Suppressor macrophage treated with lipopolysaccharide for 4 hours (primary cell): ENCODE results near the gene LSMEM2.

ENCODE experiments used
- DNase-seq: peaks from one replicate; pipeline ENCODE4 v3.0.0-alpha.2; 2020

Gene LSMEM2

DNA sequence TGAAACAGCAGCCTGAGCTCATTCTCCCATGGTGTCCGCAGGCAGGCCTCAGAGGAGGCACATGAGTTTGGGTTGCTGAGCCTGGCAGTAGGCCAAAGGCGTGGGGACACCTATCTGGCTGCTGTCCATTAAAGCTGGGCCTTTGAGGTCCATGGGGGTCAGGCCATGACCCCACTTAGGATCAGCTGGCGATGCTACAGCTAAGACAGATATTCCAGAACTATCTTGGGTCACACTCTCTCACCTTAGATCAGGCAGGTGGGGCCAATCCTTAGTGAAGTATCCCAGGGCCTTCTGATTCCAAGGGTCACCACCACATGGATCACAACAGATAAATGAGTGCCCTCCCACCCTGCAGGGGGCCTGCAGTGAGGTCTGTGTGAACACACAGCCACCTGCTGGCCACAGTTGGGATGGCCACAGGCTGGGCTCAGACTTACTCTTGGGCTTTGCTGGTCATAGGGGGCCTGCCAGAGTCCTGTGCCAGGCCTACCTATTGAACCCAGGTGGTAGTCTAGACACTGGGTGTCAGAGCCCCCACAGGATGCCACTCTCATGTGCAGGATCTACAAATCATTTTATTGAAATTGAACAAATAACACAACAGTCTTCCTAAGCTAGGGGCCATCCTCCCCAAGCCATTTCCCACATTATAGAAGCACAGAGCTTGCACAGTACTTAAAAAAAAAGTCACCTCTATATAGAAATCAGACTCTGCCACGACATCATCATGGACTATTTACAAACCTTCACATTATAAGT lies 45.6 kb downstream of the LSMEM2 start:
- DNase-seq = peak; percentile 71

DNA sequence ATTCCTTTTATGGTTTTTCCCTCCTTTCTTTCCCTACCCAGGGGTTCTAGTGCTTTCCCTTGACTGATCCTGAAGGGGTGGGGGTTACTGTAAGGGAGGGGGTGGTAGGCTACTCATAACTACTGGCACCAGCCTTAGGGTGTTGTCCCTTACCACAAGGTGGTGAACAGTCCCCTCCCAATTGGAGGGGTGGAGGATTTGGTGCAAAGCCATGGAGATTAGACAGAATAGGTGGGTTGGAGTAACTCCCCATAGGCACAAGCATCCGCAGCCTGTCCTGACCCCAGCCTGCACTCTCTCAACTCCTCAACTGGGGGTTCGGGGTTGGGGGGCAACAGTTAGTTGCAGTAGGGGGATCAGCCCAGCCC lies 46.2 kb downstream of the LSMEM2 start:
- DNase-seq = no peak

DNA sequence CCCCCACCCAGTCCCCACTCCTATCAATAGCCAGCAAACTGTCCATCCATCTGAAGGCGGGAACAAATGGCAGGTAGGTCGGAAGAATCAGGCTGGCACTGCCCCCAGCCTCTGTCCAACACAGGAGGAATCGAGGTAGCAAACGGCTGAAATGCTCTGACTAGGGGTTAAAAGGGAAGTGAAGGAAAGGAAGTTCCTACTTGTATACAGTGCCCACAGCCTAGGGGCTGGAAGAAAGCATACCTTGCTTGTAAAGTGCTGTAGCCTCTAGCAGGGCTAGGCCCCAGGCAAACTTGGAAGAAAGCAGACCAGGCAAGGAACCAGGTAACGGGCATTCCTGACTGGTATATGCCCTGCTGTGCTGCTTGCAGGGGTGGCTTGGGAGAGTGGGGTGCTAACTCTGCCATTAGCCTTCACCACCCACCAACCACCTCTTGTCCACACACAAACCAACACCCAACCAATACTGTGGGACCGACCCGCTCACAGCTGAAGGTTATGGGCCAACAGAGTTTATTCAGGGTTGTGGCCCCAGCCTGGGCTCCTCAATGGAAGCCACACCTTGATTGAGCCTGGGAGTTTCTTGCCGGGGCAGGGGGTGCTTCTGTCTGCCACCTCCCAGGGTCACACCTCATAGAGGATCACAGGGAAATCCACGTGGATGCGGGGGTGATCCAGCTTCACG lies 46.8 kb downstream of the LSMEM2 start:
- DNase-seq = no peak

DNA sequence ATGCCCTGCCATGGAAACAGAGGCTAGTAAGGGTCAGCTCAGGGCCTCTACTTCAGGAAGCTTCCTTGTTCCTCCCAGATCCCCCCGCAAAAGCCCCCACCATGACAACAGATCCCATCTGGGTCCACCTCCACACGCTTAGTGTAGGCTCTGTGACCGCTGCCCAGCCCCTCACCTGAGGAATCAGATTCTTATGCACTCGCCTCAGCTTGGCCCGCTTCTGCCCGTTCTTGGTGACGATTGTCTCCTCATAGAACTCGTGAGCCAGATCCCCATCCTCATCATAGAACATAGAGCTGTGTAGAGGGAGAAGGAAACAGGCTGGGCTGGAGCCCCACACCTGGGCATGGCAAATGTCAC lies 47.3 kb downstream of the LSMEM2 start:
- DNase-seq = no peak

DNA sequence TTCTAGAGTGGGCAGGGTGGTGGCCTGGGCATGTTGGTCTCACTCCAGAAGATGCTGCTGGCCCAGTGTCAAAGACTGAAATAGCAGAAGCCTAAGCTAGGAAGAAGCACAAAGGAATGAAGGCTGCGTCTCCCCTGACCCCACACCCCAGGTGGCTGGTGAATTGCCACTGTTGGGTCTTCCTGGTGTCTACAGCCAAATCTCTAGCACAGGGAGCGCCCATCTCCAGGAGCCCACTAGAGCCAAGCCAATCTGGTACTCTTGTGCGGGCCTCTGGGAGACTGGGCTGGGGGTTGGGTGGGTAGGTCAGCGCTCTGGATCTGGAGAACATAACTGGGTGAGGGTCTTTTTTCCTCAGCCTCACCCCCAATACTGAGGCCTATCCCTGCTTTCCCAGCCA lies 48.2 kb downstream of the LSMEM2 start:
- no peak for DNase-seq

DNA sequence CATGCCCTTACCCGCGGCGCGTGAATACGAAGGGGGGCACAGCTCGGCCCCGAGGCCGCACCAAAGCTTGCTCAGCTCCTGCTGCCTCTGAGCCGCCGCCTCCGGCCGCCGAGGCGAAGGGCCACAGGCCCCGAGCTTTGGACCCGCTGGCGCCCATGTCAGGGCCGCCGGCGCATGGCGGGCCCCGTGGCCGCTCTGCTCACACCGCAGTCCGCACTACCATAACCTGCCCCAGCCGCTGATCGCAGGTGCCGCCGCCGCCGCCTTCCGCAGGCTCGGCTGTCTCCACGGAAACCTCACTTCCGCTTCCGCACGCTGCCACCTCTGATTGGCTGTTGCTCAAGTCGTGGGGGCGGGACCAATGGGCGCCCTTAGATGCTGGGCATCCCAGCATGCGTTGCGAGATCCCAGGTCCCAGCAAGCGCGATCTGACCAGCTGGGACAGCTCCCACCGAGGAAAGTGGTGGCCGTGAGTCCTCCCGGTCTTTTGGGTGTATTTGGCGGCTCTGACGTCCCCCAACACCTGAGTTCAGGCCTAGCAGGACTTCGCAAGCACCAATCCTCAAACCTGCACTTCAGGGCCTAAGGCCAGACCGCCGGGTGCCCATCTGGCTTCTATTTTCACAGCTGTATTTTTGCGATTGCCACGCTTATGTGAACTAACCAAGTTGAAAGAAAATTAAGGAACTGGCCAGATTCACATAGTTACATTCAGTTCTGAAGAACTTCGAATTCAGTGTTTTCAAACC lies 49.2 kb downstream of the LSMEM2 start, which contains the start of gene TUSC2:
TSS of gene TUSC2 (minus strand) at position 281 of the 749 bp plus-strand sequence. CDS start at position 157, 124 bp downstream.
- peak; percentile 98 for DNase-seq

DNA sequence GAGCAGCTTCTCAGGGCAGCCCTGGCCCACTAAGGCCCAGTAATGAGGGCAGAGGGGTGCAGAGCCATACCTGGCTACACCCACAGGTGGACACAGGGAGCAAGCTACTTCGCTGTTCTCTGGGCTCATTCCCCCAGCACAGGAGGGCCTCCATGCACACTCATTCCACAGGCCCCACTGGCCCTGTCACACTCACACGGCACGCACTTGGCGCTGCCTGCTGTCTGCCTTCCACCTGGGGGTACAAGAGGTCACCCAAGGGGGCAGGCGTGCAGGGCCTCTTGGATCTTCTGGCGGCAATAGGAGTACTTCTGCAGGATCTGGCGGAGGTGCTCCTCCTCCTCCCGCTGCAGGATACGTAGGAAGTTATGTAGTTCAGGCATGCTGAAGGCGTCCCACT lies 51.4 kb downstream of the LSMEM2 start:
- DNase-seq = no peak

DNA sequence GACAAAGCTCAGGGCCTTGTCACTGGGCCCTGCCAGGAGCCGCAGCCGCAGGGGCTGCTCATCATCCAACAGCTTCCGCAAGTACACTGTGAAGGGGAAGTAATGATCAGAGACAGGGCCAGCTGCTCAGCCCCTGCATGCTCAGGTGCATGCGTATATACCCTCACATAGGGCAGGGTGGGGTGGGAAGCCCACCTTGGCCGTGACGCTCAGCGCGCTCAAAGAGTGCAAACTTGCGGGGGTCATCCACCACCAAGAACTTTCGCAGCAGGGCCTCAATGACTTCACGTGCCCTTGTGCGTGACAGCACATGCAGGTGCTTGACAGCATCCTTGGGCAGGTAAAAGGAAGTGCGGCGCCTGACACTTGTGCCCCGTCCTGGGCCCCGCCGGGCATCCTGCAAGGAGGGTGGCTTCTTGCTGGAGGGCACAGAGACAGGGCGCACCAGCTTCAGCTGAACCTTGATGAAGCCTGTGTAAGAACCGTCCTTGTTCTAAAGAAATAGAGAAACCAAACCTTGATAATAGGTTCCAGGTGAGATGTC lies 52.5 kb downstream of the LSMEM2 start:
- DNase-seq = no peak

DNA sequence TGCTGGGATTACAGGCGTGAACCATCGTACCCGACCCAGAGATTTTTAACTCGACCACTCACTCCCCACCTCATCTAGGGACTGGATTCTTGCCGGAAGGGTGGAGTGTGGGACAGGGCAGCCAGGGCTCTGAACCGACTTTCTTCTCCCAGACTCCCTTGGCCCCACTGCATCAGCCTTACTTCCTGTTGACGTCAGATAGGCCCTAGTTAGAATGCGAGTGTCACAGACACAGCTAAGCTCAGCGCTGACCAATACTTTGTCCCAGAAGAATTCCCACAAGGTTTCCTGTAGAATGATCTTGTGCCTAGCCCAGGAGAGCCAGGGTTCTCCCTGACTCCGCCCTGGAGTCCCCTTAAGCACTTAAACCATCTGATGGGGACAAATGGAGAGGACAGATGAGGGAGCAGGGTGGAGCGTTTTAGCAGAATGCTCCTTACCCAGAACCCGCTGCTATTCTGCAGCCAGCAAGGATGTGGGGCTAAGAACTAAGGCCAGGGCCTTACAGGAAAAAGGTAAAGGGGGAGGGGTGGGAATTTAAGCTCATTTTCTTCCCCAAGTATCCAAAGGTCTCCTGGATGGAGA lies 54.9 kb downstream of the LSMEM2 start:
- DNase-seq = no peak

DNA sequence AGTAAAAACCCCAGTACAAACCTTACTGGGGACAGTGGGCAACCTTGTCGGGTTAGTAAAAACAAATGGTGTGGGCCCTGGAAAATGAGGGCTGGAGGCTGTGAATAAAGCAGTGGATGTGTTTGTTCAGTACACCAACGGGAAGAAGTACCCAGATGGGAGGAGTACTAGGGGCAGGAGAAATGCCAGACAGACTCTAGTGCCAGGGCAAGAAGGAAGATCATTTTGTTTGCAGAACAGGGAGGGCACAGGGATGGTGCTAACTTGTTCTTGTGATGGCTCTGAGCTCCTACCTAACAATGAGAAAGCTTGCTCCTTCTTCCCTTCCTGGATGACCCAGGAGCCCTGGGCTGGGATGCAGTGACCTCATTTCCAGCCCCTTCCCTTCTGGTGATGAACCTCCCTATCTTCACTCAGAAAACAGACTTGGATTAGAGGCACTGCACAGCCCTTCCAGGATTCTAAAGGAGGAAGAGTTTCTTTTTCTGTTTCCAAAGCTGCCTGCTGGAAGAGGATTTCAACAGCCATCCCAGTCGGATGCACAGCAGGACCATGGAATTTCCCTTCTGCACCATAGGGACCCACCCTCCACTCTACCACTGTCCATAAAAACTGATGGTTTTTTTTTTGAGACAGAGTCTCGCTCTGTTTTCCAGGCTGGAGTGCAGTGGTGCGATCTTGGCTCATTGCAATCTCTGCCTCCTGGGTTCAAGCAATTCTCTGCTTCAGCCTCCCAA lies 55.6 kb downstream of the LSMEM2 start:
- DNase-seq = no peak

DNA sequence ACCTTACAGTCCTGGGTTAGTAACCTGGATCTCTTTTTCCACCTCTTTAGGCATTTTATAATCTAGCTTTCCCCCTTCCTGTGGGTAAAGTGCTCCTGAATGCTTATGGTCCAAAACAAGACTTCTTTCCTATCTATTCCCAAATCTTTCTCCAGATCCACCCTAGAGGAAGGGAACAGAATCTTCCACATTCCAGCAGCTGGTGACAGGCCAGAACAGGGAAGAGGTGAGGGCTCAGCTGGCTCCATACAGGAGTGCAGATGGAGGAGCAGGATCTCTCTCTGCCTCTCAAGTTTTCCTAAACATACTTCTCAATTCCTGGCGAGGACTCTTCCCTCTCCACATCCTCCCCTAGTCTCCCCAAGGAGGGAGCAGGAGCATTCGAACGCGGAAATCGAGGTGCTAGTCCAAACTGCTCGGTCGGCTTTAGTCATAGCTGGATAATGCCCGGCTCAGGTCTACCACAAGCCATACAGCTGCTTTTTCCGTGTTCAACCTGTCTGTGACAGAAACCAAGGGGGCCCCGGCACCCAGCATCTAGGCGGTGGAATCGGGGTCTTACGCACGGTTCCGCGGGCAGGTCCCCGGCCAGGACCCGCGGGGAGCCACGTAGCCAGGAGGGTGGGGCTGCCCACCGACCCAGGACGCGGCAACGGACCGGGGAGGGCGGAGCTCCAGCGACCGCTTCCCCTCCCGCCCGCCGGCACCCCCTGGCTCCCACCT lies 57.7 kb downstream of the LSMEM2 start:
- DNase-seq = no peak

DNA sequence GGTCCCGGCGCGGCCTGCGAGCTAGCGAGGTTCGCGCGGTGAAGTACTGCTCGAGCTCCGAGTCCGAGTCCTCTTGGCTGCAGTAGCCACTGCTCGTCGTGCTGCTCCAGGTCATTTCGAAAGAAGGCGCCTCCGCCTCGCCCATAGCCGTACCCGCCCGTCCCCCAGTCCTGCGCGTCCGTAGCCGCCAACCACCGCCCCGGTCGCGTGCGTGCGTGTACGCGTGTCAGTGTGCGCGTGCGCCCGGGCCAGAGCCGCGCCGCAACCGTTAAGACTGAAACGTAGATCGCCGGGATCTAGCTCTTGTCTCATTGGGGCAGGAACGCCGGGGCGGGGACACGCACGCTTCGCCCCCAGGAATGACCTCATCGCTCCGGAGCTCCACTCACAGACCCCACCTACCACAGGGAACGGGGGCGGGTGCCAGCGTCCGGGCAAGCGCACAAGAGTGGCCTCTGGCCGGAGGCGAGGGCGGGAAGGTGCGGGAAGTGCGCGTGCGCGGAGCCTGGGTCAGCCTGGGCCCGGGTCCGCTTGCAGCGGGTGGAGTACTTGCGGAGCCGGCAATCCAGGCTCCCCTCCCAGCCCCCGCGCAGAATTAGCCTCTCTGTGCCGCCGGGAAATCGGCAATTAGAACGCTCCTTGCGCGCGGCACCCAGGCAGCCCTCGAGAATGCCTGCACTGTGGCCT lies 58.4 kb downstream of the LSMEM2 start:
- peak; percentile 100 for DNase-seq
